ENCODE data around the gene NAP1L1.
"Not testable (repeated sequence)": the region's sequence is repeated elsewhere in the genome, so short reads cannot be mapped to it uniquely, and the experiment has no call there.

NAP1L1 gene

DNA sequence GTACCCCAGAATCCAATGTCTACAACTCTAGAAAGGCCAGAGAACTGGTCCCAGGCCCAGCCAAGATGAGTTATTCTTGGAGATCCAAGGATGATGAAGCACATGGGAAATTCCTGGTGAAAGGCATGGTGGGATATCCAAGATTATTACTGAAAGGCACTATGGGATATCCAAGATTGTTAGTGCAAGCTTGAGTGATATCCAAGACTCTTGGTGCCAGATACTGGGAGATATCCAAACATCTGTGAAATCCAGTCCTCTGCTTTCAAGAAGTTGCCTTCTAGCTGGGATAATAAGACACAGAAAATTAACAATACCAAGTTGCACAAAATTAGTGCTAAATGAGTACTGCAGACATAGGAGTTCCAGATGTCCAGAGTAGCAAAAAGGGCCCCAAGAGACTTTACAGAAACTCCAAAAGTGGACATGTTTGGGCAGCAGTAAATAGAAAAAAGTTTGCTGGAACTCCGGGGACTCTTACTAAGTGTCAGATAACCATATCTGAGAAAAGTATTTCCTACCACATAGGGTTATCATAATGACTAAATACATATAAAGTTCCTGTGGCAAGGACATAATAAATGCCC lies 87.5 kb downstream of the NAP1L1 start:
- Histone ChIP-seq H3K9ac (ENCODE audit: low read depth, low read length) (no peak overlapping the region), H3K27ac (ENCODE audit: low read length) (no peak overlapping the region), H3K27me3 (ENCODE audit: insufficient read depth, low read length) (no peaks in the 10 kb centered on the region), H3K9me3 (ENCODE audit: insufficient read depth, low read depth, low read length) (no peaks in the 10 kb centered on the region), H3K4me3 (ENCODE audit: low read length) (no peak overlapping the region), H3K4me1 (ENCODE audit: insufficient read depth, low read length) (no peaks in the 10 kb centered on the region), H3K36me3 (ENCODE audit: insufficient read depth, low read depth, low read length) (no peaks in the 10 kb centered on the region)

DNA sequence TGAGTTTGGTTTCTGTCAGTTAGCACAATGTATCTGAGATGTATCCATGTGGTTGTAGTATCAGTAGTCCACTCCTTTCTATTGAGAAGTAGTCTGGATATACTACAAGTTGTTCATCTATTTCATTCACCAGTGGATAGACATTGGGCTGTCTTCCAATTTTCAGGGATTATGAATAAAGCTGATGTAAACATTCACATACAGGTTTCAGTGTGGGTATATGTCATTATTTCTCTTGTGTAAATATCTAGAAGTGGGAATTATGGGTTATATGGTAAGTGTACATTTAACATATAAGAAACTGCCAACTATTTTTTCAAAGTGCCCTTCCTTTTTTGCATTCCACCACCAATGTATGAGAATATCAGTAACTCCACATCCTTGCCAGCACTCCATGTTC lies 88.8 kb downstream of the NAP1L1 start:
- Histone ChIP-seq H3K4me3 (ENCODE audit: low read length) (no peak overlapping the region), H3K36me3 (ENCODE audit: insufficient read depth, low read depth, low read length) (no peaks in the 10 kb centered on the region), H3K4me1 (ENCODE audit: insufficient read depth, low read length) (peaks cover 3% of the 10 kb centered on the region; the same call in 1 of the 2 replicates), H3K27me3 (ENCODE audit: insufficient read depth, low read length) (no peaks in the 10 kb centered on the region), H3K27ac (ENCODE audit: low read length) (no peak overlapping the region), H3K9me3 (ENCODE audit: insufficient read depth, low read depth, low read length) (no peaks in the 10 kb centered on the region), H3K9ac (ENCODE audit: low read depth, low read length) (no peak overlapping the region)

DNA sequence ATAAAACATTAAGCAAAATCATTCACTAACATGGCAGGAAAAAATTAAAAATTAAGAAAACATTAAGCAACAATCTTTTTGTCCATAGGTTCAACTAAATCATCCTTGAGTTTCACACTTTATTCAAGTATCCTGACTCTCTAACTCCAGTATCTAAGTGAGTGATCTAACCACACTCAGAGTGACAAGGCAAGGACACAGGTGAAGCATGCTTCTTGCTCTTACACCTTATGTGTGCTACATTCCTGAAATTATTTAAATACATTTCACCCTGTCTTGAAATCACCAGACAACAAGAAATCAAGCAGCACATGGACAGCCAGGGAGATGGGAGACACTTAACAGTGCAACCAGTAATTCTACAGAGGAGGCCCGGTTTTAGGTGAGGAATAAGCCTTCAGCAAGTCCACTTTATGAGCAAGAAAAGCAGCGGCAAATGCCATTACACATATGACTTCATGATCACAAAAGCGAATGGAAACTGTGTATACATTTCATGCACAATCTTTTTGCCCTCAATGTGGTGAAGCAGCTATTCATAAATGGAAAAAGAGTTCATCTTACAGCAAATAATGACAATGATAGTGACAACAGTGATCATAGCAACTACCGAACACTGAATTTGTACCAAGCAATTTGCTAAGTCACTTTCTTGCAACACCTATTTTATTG lies 90.3 kb downstream of the NAP1L1 start:
- Histone ChIP-seq H3K27me3 (ENCODE audit: insufficient read depth, low read length) (no peaks in the 10 kb centered on the region), H3K27ac (ENCODE audit: low read length) (no peak overlapping the region), H3K36me3 (ENCODE audit: insufficient read depth, low read depth, low read length) (no peaks in the 10 kb centered on the region), H3K4me1 (ENCODE audit: insufficient read depth, low read length) (peaks cover 3% of the 10 kb centered on the region; the same call in 1 of the 2 replicates), H3K9me3 (ENCODE audit: insufficient read depth, low read depth, low read length) (no peaks in the 10 kb centered on the region), H3K9ac (ENCODE audit: low read depth, low read length) (no peak overlapping the region), H3K4me3 (ENCODE audit: low read length) (no peak overlapping the region)

DNA sequence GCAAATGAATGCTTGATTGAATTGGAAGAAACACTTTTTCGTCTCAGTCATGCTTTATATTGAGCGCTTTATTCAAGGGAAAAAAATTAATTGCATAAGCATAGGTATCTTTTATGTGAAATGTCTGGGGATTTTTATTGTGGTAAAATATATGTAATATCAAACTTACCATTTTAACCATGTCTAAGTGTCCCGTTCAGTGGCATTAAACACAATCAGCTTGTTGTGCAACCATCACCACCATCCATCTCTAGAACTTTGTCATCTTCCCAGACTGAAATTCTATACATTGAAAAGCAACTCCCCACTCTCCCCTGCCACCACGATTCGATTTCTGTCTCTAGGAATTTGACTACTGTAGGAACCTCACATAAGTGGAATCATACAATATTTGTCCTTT lies 92.7 kb downstream of the NAP1L1 start:
- H3K9ac ChIP-seq (ENCODE audit: low read depth, low read length) = no peak overlapping the region
- no peaks in the 10 kb centered on the region for H3K36me3 ChIP-seq (ENCODE audit: insufficient read depth, low read depth, low read length)
- no peaks in the 10 kb centered on the region for H3K9me3 ChIP-seq (ENCODE audit: insufficient read depth, low read depth, low read length)
- H3K27me3 ChIP-seq (ENCODE audit: insufficient read depth, low read length) = no peaks in the 10 kb centered on the region
- H3K4me1 ChIP-seq (ENCODE audit: insufficient read depth, low read length) = peaks cover 3% of the 10 kb centered on the region; the same call in 1 of the 2 replicates
- no peak overlapping the region for H3K4me3 ChIP-seq (ENCODE audit: low read length)
- no peak overlapping the region for H3K27ac ChIP-seq (ENCODE audit: low read length)

DNA sequence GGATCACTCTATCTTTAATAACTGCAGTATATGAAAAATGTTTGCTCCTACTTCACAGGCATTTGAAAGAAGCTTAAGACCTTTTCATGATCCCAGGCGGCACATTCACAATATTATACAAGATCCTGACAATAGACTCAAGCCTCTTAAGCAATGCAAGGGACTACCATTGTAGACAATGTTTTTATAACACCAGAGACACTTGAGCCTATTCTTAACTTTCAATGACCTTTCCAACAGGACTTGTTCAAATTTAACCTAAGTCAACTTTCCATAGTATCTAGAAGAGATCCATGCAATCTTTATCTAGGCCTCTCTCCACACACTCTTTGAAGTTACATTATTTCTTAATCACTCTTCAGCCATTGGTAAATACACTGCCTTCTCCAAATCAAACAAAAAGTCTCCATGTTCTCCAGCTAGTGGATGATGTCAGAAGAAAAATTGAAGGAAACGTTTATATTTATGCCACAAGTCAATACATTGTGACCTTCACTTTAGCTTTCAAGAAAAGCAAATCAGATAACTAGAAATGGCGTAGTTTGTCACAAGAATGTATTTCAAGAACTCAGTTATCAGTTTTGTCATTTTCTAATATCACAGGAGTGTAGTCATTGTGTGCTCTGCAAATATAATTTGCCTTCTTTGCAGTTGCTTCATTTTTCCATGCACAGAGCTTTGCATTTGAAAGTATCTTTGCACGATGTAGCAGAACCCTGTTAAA lies 94.1 kb downstream of the NAP1L1 start:
- Histone ChIP-seq H3K4me3 (ENCODE audit: low read length) (no peak overlapping the region), H3K4me1 (ENCODE audit: insufficient read depth, low read length) (peaks cover 9% of the 10 kb centered on the region; the same call in 1 of the 2 replicates), H3K27ac (ENCODE audit: low read length) (no peak overlapping the region), H3K27me3 (ENCODE audit: insufficient read depth, low read length) (no peaks in the 10 kb centered on the region), H3K36me3 (ENCODE audit: insufficient read depth, low read depth, low read length) (no peaks in the 10 kb centered on the region), H3K9me3 (ENCODE audit: insufficient read depth, low read depth, low read length) (no peaks in the 10 kb centered on the region), H3K9ac (ENCODE audit: low read depth, low read length) (no peak overlapping the region)

DNA sequence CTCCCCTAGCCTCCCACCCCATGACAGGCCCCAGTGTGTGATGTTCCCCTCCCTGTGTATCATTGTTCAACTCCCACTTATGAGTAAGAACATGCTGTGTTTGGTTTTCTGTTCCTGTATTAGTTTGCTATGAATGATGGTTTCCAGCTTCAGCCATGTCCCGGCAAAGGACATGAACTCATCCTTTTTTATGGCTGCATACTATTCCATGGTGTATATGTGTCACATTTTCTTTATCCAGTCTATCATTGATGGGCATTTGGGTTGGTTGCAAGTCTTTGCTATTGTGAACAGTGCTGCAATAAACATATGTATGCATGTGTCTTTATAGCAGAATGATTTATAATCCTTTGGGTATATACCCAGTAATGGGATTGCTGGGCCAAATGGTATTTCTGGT lies 96.8 kb downstream of the NAP1L1 start:
- H3K27ac ChIP-seq (ENCODE audit: low read length); H3K27me3 ChIP-seq (ENCODE audit: insufficient read depth, low read length); H3K36me3 ChIP-seq (ENCODE audit: insufficient read depth, low read depth, low read length); H3K4me3 ChIP-seq (ENCODE audit: low read length); H3K9me3 ChIP-seq (ENCODE audit: insufficient read depth, low read depth, low read length); H3K4me1 ChIP-seq (ENCODE audit: insufficient read depth, low read length); H3K9ac ChIP-seq (ENCODE audit: low read depth, low read length): not testable (repeated sequence)

Measured in iPS-20b (cell line).